ENCODE measurements around the gene COL19A1. TPM values are rescaled to one million over a fixed set of nuclear protein-coding genes. Genes with fewer than 3 reads are reported as not detected.
"Not testable (repeated sequence)": the region's sequence is repeated elsewhere in the genome, so short reads cannot be mapped to it uniquely, and the experiment has no call there.

COL19A1 gene
- total RNA-seq, 1 experiment from 2014 or later = 0.12 TPM

DNA sequence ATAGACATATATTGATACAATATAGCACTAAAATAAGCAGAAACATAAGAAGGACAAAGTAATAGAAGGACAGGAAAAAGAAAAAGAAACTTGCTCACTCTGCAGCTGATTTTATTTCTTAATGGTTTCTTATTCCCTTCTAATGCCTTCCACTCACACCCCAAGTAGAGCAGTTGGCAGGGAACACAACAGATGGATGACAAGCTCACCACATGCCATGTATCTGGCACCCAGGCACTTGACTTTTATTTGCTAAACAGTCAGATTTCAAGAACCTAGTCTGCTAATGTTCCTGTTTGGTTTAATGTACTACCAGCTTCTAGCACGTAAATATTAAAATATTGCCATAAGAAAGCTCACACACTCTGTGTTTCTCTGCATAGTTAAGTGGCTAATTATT is 87.1 kb downstream of the COL19A1 start:
- DNase-seq (ENCODE audit: extremely low read depth, low read depth) = no peak

DNA sequence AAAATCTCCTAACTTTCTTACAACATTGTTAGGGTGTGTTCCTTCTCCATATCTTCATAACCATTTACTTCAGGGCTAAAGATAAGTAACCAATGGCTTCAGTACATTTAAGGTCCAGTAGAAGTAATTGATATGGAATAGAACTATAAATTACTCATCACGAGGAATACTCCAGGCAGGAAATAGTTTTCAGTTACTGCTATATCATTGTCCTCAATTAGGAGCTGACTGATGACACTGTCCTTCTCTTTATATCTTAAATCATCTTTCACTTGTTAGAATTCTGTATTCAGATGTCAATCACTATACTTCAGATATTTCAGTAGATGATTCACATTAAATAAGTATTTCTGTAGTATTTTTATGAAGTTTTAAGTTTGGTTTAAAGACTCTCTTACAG is 88.4 kb downstream of the COL19A1 start:
- DNase-seq (ENCODE audit: extremely low read depth, low read depth) = no peak

DNA sequence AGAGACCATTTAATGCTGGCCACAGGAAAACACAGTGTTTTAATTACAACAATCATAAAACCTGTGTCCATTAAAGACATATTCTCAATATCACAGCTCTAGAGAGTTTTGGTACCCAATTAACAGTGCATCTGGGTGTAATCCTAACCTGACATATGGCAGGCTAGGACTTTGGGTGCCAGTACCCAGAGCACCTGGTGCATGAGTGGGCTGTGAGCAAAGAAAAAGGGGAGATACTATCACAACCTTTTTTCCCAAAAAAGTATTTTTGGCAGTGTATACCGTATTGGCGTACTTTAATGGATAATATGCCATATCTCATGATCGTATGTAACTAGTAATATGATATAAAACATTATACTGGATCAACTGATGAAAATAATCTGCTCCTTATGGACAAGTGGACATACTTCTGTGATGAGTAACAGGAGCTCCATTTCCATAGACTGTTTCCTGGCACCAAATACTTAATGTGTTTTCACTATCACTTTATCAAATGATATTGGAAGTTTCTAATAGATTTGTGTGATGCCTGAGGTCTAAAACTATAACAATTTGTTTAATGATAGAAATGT is 91.7 kb downstream of the COL19A1 start:
- no peak for DNase-seq (ENCODE audit: extremely low read depth, low read depth)

DNA sequence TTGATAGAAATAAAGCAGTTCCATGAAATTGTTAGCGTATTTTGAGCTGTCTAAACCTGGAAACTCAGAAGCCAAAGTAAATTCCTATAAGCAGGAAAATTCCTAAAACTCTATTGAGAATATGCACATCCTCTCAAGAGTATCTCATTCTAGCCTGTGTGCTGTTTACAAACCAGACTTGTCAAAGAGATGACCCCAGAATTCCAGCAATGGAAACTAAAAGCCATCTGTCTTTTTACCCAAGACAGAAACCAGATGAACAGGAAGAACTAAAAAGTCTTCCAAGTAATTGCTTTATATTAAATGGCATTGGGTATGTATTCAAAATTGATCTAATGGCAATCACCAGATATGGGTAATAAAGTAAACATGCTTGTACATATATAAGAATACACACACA is 92.6 kb downstream of the COL19A1 start:
- no peak for DNase-seq (ENCODE audit: extremely low read depth, low read depth)

DNA sequence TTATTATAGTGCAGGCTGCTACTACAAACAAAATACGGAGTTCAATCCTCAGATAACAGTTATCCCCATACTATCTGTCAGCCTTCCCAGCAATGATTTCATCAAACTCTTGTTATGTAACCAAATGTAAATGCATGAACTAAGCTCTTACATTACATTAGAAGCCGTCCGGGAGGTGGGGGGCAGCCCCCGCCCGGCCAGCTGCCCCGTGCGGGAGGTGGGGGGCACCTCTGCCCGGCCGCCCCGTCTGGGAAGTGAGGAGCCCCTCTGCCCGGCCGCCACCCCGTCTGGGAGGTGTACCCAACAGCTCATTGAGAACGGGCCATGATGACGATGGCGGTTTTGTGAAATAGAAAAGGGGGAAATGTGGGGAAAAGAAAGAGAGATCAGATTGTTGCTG is 99.6 kb downstream of the COL19A1 start:
- not testable (repeated sequence) for DNase-seq (ENCODE audit: extremely low read depth, low read depth)

DNA sequence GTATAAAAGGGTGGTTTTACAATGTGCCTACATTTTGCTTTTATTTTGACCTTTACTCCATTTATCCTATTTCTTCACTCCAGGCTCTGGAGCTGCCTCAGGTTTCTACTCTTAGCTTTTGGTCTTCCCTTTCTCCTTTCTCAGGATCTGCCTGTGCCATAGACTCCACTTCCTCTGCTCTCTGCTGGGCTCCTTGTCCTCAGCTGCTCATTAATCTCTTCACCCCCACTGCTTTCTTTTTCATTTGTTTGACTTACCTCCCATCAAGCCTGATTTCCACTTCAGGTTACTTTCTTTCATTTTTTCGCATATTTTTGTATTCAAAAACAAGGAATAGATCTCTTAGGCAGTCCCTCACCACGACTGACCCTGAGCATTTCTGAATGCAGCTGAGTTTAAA is 106.8 kb downstream of the COL19A1 start:
- DNase-seq (ENCODE audit: extremely low read depth, low read depth) = no peak

DNA sequence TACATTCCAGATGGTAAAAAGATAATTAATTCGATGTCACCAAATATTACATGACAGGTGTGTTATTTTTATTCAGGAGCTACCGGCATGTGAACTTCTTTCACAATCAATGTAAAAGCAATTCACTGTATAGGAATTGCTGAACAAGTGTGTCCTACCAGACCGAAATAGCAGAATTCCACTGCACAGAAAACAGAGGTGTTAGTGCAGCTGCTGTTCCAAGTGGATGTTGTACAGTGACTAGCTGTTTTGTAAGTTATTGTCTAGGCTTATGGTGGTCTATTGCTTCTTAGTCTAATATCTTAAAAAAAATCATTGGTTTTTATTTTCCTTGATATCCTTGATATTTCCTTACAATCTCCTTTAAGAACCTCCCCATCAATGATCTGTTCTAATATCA is 107.4 kb downstream of the COL19A1 start:
- DNase-seq (ENCODE audit: extremely low read depth, low read depth) = no peak

DNA sequence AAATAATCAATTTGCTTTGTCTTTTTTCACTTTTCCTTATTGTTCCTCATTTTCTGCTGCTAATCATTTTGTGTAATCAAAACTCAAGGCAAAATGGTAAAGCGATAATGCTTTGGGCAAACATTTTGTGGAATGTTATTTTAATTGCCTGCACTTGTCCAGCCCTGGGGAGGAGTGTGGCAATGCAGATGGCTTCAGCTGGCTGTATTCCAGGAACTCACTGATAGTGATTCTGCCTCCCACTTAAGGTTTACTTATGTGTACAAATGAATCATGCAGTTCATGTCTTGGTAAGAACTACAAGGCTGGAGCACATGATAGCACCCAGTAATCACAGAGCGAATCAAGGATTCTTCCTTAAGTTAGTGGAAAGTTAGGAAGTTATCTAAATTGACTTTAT is 107.8 kb downstream of the COL19A1 start:
- DNase-seq (ENCODE audit: extremely low read depth, low read depth) = no peak

DNA sequence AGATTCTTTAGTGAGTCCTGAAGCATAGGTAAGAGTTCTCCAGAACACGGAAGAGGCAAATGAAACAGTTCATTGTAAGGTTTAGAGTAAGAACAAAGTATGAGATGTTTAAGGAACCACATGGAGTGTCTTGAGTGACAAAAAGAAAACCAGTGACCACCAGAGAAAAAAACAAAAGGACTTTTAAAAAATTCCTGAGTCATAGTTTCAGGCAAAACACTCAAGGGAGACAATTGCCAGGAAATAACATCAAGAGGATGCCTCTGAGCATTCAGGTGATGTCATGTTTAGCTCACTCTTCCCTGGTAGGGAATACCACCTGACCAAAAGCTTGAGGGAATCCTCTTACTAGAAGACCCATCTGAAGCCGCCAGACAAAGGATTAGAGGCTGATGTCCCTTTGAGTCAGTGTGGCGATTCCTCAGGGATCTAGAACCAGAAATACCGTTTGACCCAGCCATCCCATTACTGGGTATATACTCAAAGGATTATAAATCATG is 110.3 kb downstream of the COL19A1 start:
- DNase-seq (ENCODE audit: extremely low read depth, low read depth) = no peak

DNA sequence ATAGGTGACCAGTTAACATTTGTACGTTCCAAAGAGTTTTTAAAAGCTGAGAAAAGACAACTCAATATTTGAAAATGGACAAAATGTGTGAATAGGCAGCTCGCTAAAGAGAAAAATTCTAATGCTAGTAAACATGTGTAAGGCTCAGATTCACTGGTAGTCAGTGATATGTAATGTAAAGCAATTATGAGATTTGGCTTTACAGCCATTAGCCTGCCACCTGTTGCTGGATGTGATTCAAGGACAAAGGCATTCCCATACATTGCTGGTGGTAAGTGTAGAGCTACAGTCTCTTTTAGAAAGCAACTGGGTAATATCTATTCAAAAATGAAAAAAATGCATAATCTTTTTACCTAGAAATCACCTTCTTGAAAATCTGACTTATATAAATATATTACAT is 114.3 kb downstream of the COL19A1 start:
- DNase-seq (ENCODE audit: extremely low read depth, low read depth) = no peak

DNA sequence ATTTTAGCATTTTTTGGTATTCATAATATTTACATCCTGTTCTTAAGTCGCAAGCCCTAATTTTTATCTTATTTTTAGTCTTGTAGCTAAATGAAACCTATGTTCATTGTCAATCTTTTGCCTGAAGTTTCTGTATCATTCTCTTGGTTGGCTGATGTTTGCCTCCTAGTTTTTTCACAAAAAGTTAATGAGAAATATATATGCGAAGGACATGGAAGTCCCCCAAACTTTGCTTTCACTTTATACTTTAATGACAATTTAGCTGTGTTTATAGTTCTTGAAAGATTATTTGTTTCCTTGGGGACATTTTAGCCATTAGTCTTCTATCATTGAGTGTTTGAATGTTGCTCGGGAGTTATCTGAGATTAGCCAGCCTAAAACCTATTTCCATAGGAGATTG is 118.2 kb downstream of the COL19A1 start:
- DNase-seq (ENCODE audit: extremely low read depth, low read depth) = no peak

DNA sequence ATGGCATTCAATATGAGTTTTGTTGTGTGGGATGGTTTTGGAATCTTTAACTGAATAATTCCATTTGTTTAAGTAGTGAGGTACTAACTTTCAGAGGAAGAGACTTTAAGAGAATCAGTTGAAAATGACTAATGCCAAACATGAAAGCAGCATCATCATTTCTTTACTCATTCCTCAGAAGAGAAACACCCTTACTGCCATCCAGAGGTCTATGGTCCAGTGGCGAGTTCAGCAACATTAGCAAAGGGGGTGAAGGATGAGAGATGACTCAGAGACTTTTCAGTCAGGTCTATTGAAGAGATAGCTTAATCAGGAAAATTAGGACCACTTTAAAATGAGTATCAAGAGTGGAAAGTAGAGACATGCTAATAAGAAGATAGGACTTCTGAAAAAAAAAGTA is 118.8 kb downstream of the COL19A1 start:
- no peak for DNase-seq (ENCODE audit: extremely low read depth, low read depth)

DNA sequence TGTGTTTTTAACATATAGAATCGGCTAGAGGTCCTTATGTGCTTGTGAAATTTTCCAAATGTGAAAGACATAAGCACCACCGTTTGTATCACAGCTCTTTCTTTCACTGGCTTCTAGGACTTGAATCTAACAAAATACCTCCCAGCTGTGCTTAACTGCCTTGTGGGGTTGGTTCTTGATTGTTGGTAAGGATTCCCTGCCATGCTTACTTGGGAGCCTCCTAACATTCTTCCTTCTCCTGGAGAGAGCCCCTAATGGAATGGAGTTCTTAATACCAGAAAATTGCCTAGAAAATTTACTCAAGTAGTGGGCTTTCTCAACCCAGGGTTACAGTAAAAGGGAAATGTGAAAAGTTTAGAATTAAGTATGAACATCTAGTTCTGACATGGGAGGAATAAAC is 121.2 kb downstream of the COL19A1 start:
- no peak for DNase-seq (ENCODE audit: extremely low read depth, low read depth)

DNA sequence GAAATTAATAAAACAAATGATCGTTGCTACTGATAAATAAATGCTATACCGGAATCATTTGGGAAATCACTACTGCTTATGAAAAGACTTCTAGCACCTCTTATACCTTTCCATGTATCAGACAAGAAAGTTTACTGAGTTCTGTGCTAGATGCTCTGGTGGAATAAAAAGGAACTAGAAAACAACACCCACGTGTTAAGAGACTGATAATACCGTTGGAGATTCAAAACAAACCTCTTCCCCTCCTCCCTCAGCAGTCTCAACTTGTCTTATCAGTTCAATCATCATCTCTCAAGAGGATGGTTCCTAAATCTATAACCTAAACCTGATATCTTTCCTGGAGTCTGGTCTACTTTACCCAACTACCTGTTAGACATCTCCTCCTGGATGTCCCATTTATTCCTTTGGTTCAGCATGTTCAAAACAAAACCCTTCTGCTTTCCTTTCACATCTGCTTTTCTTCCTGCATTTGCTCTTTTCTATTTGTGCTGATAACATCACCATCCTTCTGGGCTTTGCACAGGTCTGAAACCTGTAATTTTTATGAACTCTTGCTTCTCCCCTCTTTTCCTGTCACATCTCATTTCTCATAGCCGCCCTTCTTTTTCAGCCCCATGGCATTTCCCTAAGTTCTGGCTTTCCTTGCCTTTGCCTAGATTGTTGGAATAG is 122.2 kb downstream of the COL19A1 start:
- DNase-seq (ENCODE audit: extremely low read depth, low read depth) = no peak

DNA sequence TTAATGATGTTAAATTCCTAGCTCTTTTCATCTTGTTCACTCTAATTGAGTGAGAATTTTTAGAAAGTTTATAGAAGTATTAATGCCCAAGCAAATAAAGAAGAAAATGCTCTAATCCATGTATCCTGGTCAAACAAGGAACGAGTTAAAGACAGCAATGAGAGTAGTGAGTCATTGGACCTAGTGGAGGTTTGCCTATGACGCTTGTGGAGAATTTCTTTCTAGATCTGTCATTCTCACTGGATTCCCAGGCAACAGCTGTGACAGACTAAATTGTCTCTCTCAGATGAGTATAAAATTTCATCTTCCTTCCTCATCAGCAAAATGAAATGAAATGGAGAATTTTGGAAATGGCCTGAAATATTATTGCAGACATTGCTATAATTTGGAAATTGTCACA is 127.9 kb downstream of the COL19A1 start:
- DNase-seq (ENCODE audit: extremely low read depth, low read depth) = no peak

DNA sequence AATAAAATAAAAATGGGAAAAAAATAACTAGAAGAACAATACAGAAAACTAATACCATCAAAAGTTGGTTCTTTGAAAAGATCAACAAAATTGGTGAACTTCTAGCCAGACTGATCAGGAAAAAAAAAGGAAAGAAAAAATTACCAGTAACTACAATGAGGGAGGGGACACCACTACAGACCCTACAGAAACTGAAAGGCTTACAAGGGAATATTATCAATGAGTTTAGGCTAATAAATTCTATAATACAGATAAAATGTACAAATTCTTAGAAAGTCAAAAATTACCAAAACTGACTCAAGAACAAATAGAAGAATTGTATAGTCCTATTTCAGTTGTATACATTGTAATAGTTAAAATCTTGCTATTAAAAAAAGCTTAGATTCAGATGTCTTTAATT is 141.8 kb downstream of the COL19A1 start:
- no peak for DNase-seq (ENCODE audit: extremely low read depth, low read depth)

DNA sequence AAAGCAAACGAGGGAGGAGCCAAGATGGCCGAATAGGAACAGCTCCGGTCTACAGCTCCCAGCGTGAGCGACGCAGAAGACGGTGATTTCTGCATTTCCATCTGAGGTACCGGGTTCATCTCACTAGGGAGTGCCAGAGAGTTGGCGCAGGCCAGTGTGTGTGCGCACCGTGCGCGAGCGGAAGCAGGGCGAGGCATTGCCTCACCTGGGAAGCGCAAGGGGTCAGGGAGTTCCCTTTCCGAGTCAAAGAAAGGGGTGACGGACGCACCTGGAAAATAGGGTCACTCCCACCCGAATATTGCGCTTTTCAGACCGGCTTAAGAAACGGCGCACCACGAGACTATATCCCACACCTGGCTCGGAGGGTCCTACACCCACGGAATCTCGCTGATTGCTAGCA is 144.0 kb downstream of the COL19A1 start:
- DNase-seq (ENCODE audit: extremely low read depth, low read depth) = not testable (repeated sequence)

DNA sequence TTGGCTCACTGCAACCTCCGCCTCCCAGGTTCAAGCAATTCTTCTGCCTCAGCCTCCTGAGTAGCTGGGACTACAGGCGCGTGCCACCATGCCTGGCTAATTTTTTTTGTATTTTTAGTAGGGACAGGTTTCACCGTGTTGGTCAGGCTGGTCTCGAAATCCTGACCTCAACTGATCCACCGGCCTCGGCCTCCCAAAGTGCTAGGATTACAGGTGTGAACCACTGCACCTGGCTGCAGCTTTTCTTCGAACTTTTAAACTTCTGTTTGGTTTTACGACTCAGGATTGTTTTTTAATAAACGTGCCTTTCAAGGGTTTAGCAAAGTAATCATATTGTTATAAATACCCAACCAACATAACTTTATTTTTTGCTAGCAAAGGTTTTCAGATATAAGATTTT is 156.8 kb downstream of the COL19A1 start:
- DNase-seq (ENCODE audit: extremely low read depth, low read depth) = not testable (repeated sequence)

DNA sequence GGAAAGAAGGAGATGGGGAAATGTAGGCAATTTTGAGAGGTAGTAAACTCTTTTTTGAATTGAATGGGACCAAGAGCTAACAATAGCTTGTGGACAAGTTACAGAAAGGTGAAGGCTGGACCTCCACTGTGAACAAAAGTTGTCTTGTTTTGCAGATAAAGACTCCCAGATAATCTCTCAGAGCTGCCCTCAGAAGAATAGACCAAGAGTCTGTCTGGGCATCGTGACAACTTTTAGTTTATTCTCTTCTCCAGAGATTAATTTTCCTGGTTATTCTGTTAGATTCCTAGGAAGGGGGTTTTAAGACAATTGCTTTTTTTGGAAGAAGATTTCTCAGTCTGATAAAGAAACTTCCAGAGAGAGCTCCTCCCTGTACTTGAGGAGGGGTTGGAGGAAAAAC is 161.9 kb downstream of the COL19A1 start:
- DNase-seq (ENCODE audit: extremely low read depth, low read depth) = no peak

DNA sequence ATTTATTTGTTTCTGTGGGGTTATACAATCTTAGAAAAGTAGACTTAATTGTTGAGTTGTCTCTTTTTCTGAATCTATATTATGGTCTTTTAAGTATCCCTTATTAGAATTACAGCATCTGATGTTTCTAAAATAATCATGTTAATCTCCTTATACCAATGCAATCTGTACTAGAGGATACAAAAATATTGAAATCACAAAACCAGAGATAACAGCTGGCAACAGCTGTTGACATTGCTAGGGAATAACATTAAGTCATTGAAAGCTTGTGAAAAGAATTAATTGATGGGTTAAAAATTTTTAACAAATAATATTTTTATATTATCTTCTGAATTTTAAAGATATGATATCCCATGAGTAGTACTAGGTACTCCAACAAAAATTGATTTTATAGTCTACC is 162.6 kb downstream of the COL19A1 start:
- no peak for DNase-seq (ENCODE audit: extremely low read depth, low read depth)

DNA sequence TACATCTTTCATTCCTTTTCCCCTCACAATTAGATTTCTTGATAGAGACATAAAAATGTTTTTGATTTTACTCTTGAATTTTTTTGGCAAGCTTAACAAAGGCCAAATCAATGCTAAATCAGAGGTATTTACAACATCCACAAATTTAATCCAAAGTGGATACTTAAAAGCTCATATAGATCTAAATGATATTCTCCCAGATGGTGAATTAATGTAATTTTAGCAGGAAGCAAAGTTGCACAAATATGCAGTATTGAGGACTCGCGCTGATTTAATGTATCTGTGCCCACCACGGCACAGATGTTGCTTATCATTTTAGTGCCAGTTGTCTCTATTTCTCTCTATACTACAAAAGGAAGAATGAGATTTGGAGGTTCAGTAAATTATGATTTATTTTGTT is 167.4 kb downstream of the COL19A1 start:
- no peak for DNase-seq (ENCODE audit: extremely low read depth, low read depth)

DNA sequence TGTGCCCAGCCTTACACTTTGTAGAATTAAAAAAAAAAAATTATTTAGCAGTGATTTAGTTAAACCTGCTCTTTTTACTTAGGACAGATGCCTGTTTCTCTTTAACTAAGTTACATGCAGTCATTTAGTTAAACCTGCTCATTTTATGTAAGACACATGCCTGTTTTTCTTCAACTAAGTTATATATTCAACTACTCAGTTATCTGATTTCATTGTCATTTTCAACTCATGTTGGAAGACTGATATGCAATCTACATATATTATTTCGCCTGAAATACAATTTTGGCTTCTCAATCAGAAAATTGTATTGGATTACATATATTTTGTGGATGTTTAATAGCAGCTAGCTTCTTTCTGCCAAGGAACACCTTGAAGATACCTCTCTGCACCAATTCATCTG is 171.1 kb downstream of the COL19A1 start:
- DNase-seq (ENCODE audit: extremely low read depth, low read depth) = no peak

DNA sequence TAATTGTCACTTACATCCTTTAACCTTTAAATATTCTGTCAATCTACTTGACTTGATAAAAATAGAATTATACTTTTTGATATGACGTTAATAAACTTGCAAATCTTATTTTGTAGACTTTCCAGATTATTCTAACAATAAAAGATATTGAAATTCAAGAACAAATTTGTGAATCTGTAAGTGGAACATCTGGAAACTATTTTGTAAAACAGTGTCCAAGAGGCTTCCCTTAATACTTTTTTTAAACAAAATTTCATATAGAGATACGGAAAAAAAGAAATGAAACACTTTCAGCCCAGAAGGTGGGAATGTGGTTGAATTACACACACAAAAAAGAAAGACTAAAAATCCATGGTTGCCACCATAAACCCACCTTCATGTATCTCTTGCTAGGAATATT is 174.4 kb downstream of the COL19A1 start:
- no peak for DNase-seq (ENCODE audit: extremely low read depth, low read depth)

Measured in NCI-H460 (cell line).